Measurements from ENCODE around the gene TGFA. TPM values are rescaled to one million over a fixed set of nuclear protein-coding genes. Genes with fewer than 3 reads are reported as not detected.
A peak's percentile ranks its signal among the peaks of the same experiment; 100 is the strongest.

Gene TGFA
- total RNA-seq, 4 donors from 2014 or later = 15.8 to 75.8 (median 52.0) TPM

DNA sequence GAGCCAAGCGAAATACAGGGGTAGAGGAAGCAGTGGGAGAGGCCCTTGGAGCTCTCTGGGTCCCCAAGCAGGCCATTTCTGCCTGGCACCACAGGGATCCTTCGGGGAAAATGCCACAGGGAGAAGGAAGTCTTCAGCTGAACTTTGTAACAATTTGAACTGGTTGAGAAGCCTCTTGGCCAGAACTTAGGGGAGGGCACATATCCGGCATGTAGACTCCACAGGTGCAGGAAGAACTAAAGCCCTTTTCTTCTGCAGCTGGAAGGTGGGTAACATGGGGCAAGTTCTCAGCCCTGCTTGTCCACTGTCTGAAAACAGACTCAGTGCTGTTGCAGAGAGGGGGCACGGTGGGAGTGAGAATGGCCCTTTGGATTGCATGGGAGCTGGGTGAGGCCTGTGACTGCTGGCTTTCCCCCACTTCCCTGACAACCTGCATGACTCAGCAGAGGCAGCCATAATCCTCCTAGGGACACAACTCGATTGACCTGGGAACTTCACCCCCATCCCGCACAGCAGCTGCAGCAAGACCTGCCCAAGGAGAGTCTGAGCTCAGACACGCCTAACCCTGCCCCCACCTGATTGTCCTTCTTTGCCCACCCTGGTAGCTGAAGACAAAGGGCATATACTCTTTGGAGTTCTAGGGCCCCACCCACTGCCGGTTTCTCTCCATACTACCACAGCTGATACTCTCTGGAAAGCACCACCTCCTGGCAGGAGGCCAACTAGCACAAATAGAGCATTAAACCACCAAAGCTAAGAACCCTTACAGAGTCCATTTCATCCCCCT, 150.2 kb downstream of the TGFA start:
- Histone ChIP-seq H3K4me1 (peaks cover 0 to 10% (median 6%) of the 10 kb centered on the region in 3 donors), H3K9me3 (no peaks in the 10 kb centered on the region), H3K36me3 (no peaks in the 10 kb centered on the region), H3K4me3 (no peak overlapping the region), H3K27ac (peak overlapping the region in 1 of 4 donors; percentile 14), H3K27me3 (peaks cover 0 to 19% (median 0%) of the 10 kb centered on the region in 4 donors)
- DNase-seq = no peak
- intact Hi-C loops (cut with DNase I) = no loop called here
- WGBS, 2 donors = 64 to 76% methylated on average over 6 of the region's 8 CpGs
- no peak for TF ChIP-seq POLR2A (IDR thresholded peaks at IDR 0.05)
- TF ChIP-seq, protein P1, sequence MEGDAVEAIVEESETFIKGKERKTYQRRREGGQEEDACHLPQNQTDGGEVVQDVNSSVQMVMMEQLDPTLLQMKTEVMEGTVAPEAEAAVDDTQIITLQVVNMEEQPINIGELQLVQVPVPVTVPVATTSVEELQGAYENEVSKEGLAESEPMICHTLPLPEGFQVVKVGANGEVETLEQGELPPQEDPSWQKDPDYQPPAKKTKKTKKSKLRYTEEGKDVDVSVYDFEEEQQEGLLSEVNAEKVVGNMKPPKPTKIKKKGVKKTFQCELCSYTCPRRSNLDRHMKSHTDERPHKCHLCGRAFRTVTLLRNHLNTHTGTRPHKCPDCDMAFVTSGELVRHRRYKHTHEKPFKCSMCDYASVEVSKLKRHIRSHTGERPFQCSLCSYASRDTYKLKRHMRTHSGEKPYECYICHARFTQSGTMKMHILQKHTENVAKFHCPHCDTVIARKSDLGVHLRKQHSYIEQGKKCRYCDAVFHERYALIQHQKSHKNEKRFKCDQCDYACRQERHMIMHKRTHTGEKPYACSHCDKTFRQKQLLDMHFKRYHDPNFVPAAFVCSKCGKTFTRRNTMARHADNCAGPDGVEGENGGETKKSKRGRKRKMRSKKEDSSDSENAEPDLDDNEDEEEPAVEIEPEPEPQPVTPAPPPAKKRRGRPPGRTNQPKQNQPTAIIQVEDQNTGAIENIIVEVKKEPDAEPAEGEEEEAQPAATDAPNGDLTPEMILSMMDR (IDR thresholded peaks at IDR 0.05) = no peak

DNA sequence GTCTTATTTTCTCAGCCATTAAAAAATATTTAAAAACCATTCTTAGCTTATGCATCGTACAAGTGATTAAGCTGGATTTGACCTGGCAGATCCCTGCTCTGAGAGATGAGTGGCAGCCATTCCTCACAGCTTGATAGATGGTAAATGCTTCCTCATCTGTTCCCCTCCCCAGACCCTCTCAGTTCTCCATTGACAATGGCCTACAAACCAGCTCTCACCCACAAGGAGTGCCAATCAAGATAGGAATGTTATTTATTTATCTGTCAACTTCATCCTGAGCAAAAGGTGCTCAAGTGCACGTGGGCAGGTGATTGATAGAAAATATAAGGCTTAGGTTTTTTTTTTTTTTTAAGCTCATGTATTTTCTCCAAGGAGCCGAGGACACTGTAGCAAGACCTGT, 153.1 kb downstream of the TGFA start:
- TF ChIP-seq, protein P1 (IDR thresholded peaks at IDR 0.05) = no peak
- no peak for TF ChIP-seq POLR2A (IDR thresholded peaks at IDR 0.05)
- 68 to 79% methylated on average over 3 of the region's 3 CpGs for WGBS, 2 donors
- intact Hi-C loops (cut with DNase I) = no loop called here
- Histone ChIP-seq H3K4me1 (peaks cover 0 to 10% (median 6%) of the 10 kb centered on the region in 3 donors), H3K27me3 (peaks cover 0 to 43% (median 0%) of the 10 kb centered on the region in 4 donors), H3K9me3 (no peaks in the 10 kb centered on the region), H3K27ac (no peak overlapping the region), H3K4me3 (no peak overlapping the region), H3K36me3 (no peaks in the 10 kb centered on the region)
- no peak for DNase-seq

DNA sequence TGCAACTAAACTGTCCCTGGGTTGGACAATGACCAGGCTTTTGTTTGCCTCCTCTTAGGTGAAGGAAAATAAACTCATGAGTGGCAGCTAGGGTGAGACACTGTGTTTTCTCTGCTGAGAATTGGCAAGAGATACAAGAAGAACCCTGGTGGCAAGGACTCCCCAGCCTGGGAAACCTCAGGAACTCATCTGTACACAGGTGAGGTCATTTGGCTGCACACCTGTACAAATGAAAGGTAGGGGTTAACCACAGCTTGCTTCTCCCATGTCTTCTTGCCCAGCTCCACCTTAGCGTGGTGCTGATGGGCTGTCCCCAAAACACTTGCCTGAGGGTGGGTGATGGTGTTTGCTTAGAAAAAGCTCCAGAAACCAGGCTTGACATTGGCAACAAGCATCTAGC, 154.6 kb downstream of the TGFA start:
- H3K27me3 ChIP-seq = peaks cover 0 to 36% (median 0%) of the 10 kb centered on the region in 4 donors
- no peak overlapping the region for H3K4me3 ChIP-seq
- H3K27ac ChIP-seq = no peak overlapping the region
- peaks cover 0 to 10% (median 6%) of the 10 kb centered on the region in 3 donors for H3K4me1 ChIP-seq
- 33% methylated on average over 1 of the region's 1 CpG; no CpG with 5 or more reads in 1 of the 2 donors for WGBS, 2 donors
- no peaks in the 10 kb centered on the region for H3K9me3 ChIP-seq
- intact Hi-C loops (cut with DNase I) = no loop called here
- DNase-seq = no peak
- no peaks in the 10 kb centered on the region for H3K36me3 ChIP-seq
- TF ChIP-seq, protein P1 (IDR thresholded peaks at IDR 0.05) = no peak
- no peak for TF ChIP-seq POLR2A (IDR thresholded peaks at IDR 0.05)

Other genes starting within 250 kb of the TGFA start
- 1 to 10 TPM in 2 of 4 donors, under 1 TPM in 2; 0.42 to 2.4 (median 1.3) TPM for gene ADD2, start 214.4 kb upstream of the TGFA start, total RNA-seq
- gene FIGLA, start 236.8 kb upstream of the TGFA start, total RNA-seq = not detected